Osteoblast (primary cell): Measurements from ENCODE around the gene ARL16. TPM values are rescaled to one million over a fixed set of nuclear protein-coding genes. Genes with fewer than 3 reads are reported as not detected.

ENCODE experiments used
- DNase-seq: peaks from one replicate; pipeline ENCODE4 v3.0.0; 2011; ENCODE audit warnings: low spot score, mixed read lengths; ENCODE audit not compliant: insufficient read length; ENCODE audit errors: missing footprints
- H2AFZ ChIP-seq: 2 replicates; pipeline ENCODE4 v1.6.0; 2011; ENCODE audit warnings: mild to moderate bottlenecking, low read length
- H3K27ac ChIP-seq: 2 replicates; pipeline ENCODE4 v1.5.1; 2011; ENCODE audit warnings: mild to moderate bottlenecking, low read depth, low read length, moderate library complexity
- H3K27me3 ChIP-seq: 2 replicates; pipeline ENCODE4 v1.6.0; 2012; ENCODE audit warnings: mild to moderate bottlenecking, control low read depth, inconsistent platforms, low read length, moderate library complexity; ENCODE audit not compliant: insufficient read depth
- H3K36me3 ChIP-seq: 2 replicates; pipeline ENCODE4 v1.5.1; 2011; ENCODE audit warnings: mild to moderate bottlenecking, low read length, control low read depth, moderate library complexity; ENCODE audit not compliant: insufficient read depth
- H3K4me1 ChIP-seq: 2 replicates; pipeline ENCODE4 v1.5.1; 2011; ENCODE audit warnings: mild to moderate bottlenecking, low read length, control low read depth, moderate library complexity; ENCODE audit not compliant: insufficient read depth
- H3K4me2 ChIP-seq: 2 replicates; pipeline ENCODE4 v1.6.0; 2011; ENCODE audit warnings: mild to moderate bottlenecking, low read length; ENCODE audit not compliant: insufficient read depth
- H3K4me3 ChIP-seq: fragments of 200-600 bp; sonication (generic); 3 replicates; pipeline ENCODE4 v1.5.1; 2012; ENCODE audit warnings: mild to moderate bottlenecking, low read length, inconsistent platforms; ENCODE audit not compliant: insufficient read depth
- H3K79me2 ChIP-seq: 2 replicates; pipeline ENCODE4 v1.6.0; 2012; ENCODE audit warnings: mild to moderate bottlenecking, low read length, control low read depth, inconsistent platforms; ENCODE audit not compliant: insufficient read depth
- H3K9me3 ChIP-seq: 2 replicates; pipeline ENCODE4 v1.5.1; 2011; ENCODE audit warnings: low read depth, low read length, control low read depth
- H4K20me1 ChIP-seq: 2 replicates; pipeline ENCODE4 v1.6.0; 2012; ENCODE audit warnings: mild to moderate bottlenecking, low read length, control low read depth; ENCODE audit not compliant: insufficient read depth
- total RNA-seq: library from RNA; depleted of rRNA; stranded (reverse); fragments of >200 nt; gene quantifications from 2 replicates; pipeline ENCODE4 v1.2.3, GENCODE V29; 2012
- TF ChIP-seq, protein P1 (sequence below): IDR thresholded peaks from 2 replicates; pipeline ENCODE4 v1.5.1; 2011; ENCODE audit warnings: mild to moderate bottlenecking, low read depth, low read length, moderate library complexity; ENCODE audit errors: extremely low read depth

Gene ARL16
- total RNA-seq, 1 donor = 26.1 TPM

DNA sequence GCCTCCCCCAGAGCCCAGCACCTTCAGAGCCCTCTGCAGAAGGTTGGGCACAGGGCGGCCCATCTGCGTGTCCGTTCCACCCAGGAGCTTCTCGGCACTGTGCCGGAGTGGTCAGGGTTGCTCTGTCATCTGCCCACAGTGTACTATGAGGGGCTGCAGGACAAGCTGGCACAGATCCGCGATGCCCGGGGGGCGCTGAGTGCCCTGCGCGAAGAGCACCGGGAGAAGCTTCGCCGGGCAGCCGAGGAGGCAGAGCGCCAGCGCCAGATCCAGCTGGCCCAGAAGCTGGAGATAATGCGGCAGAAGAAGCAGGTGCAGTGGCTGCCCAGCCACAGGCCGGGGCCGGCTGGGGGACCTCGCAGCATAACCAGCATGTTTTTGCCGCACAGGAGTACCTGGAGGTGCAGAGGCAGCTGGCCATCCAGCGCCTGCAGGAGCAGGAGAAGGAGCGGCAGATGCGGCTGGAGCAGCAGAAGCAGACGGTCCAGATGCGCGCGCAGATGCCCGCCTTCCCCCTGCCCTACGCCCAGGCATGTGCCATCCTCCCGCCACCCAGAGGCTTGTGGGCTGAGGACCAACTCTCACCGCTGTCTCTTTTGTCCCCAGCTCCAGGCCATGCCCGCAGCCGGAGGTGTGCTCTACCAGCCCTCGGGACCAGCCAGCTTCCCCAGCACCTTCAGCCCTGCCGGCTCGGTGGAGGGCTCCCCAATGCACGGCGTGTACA is 12.8 kb upstream of the ARL16 start:
- H3K36me3 ChIP-seq = peaks cover 81% of the 10 kb centered on the region
- H3K4me3 ChIP-seq = no peak overlapping the region
- DNase-seq = no peak
- H3K4me2 ChIP-seq = no peak overlapping the region
- TF ChIP-seq, protein P1, sequence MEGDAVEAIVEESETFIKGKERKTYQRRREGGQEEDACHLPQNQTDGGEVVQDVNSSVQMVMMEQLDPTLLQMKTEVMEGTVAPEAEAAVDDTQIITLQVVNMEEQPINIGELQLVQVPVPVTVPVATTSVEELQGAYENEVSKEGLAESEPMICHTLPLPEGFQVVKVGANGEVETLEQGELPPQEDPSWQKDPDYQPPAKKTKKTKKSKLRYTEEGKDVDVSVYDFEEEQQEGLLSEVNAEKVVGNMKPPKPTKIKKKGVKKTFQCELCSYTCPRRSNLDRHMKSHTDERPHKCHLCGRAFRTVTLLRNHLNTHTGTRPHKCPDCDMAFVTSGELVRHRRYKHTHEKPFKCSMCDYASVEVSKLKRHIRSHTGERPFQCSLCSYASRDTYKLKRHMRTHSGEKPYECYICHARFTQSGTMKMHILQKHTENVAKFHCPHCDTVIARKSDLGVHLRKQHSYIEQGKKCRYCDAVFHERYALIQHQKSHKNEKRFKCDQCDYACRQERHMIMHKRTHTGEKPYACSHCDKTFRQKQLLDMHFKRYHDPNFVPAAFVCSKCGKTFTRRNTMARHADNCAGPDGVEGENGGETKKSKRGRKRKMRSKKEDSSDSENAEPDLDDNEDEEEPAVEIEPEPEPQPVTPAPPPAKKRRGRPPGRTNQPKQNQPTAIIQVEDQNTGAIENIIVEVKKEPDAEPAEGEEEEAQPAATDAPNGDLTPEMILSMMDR = no peak
- H3K27me3 ChIP-seq = no peaks in the 10 kb centered on the region
- peaks cover 40% of the 10 kb centered on the region for H4K20me1 ChIP-seq
- peaks cover 80% of the 10 kb centered on the region for H3K79me2 ChIP-seq
- no peaks in the 10 kb centered on the region for H3K9me3 ChIP-seq
- H3K27ac ChIP-seq = no peak overlapping the region
- H2AFZ ChIP-seq = no peak overlapping the region
- no peaks in the 10 kb centered on the region for H3K4me1 ChIP-seq

DNA sequence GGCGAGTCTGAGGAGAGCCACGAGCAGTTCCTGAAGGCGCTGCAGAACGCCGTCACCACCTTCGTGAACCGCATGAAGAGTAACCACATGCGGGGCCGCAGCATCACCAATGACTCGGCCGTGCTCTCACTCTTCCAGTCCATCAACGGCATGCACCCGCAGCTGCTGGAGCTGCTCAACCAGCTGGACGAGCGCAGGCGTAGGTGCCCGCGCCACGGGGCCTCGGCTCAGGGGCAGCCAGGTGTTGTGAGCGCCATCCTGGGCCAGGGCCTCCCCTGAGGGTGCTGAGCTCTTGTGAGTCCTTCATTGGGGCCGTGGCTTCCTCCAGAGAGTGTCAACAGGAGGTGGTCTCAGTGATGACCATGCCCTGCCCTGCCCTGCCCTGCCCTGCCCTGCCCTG is 12.2 kb upstream of the ARL16 start:
- DNase-seq = no peak
- H3K9me3 ChIP-seq = no peaks in the 10 kb centered on the region
- peaks cover 80% of the 10 kb centered on the region for H3K79me2 ChIP-seq
- no peak overlapping the region for H2AFZ ChIP-seq
- H3K27ac ChIP-seq = no peak overlapping the region
- H3K36me3 ChIP-seq = peaks cover 81% of the 10 kb centered on the region
- TF ChIP-seq, protein P1 = no peak
- H3K27me3 ChIP-seq = no peaks in the 10 kb centered on the region
- peaks cover 38% of the 10 kb centered on the region for H4K20me1 ChIP-seq
- H3K4me2 ChIP-seq = no peak overlapping the region
- no peak overlapping the region for H3K4me3 ChIP-seq
- H3K4me1 ChIP-seq = no peaks in the 10 kb centered on the region

DNA sequence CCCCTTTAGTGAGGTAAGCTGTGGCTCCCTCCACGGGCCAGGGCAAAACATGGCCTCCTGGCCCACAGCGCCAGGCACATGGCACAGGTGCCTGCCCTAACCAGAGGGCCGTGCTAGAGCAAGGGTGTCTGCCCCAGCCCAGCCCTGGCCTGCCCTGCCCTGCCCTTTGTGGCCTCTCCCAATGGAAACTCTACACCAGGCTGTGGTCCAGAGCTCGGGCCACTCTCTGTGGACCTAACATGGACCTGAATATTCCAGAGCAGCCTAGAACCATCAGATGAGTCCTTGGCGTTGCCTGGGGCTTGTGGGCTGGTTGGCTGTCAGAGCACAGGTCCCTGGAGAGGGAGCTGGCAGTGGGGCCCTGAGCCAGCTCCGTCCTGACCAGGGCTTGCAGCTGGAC is 11.6 kb upstream of the ARL16 start:
- no peak overlapping the region for H3K4me3 ChIP-seq
- H3K36me3 ChIP-seq = peaks cover 84% of the 10 kb centered on the region
- H3K27me3 ChIP-seq = no peaks in the 10 kb centered on the region
- no peak overlapping the region for H2AFZ ChIP-seq
- H4K20me1 ChIP-seq = peaks cover 38% of the 10 kb centered on the region
- TF ChIP-seq, protein P1 = no peak
- H3K79me2 ChIP-seq = peaks cover 80% of the 10 kb centered on the region
- no peaks in the 10 kb centered on the region for H3K4me1 ChIP-seq
- no peak for DNase-seq
- no peaks in the 10 kb centered on the region for H3K9me3 ChIP-seq
- no peak overlapping the region for H3K4me2 ChIP-seq
- H3K27ac ChIP-seq = no peak overlapping the region

DNA sequence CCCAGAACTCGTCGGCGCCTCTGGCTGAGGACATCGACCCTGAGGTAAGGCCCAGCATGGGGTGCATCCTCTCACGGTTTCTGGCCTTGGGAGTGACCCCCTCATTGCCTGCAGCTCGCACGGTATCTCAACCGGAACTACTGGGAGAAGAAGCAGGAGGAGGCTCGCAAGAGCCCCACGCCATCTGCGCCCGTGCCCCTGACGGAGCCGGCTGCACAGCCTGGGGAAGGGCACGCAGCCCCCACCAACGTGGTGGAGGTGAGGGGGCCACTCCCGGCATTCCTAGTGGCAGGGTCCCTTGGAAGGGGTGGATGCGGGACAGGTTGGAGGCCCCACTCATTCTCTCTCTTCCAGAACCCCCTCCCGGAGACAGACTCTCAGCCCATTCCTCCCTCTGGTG is 11.2 kb upstream of the ARL16 start:
- Histone ChIP-seq H3K4me3 (no peak overlapping the region), H3K27ac (no peak overlapping the region), H3K9me3 (no peaks in the 10 kb centered on the region), H3K4me1 (no peaks in the 10 kb centered on the region), H3K79me2 (peaks cover 83% of the 10 kb centered on the region), H2AFZ (no peak overlapping the region), H3K36me3 (peaks cover 88% of the 10 kb centered on the region), H3K27me3 (no peaks in the 10 kb centered on the region), H4K20me1 (peaks cover 42% of the 10 kb centered on the region), H3K4me2 (no peak overlapping the region)
- TF ChIP-seq, protein P1 = no peak
- no peak for DNase-seq
